H1 (cell line): ENCODE measurements around the gene PLD2. TPM values are rescaled to one million over a fixed set of nuclear protein-coding genes. Genes with fewer than 3 reads are reported as not detected.
A peak's percentile ranks its signal among the peaks of the same experiment; 100 is the strongest.

Experiments
- CTCF ChIA-PET: fragments of 300-600 bp; sonication (Branson Sonifier 250); formaldehyde crosslinking; loops from one replicate; lab custom pipeline; 2021; ENCODE audit not compliant: partially characterized antibody; lab: Charles Lee
- POLR2A ChIA-PET: fragments of 300-600 bp; sonication (Branson Sonifier 250); formaldehyde crosslinking; loops from one replicate; lab custom pipeline; 2021; ENCODE audit warnings: inconsistent platforms; ENCODE audit not compliant: partially characterized antibody; lab: Charles Lee
- DNase-seq, 2 experiments: peaks; one replicate each; pipeline versions ENCODE4 v3.0.0 to v3.0.0-alpha.2; 2010 to 2022; ENCODE audit warnings: low spot score in 2 of 2, low read depth in 1 of 2, mixed read lengths in 1 of 2
- FAIRE-seq: peaks from 2 replicates; lab custom pipeline; 2011; peaks lifted over from hg19 to GRCh38; lab: Jason Lieb, UNC
- H2AFZ ChIP-seq: 2 replicates; pipeline ENCODE4 v1.8.1; 2012; ENCODE audit warnings: low read length, inconsistent platforms
- H2AK5ac ChIP-seq: 2 replicates; pipeline ENCODE4 v1.6.1; 2013; ENCODE audit warnings: low read depth, low read length
- H2BK120ac ChIP-seq: replicated peaks from 2 replicates; pipeline ENCODE3; 2013; ENCODE audit warnings: low read depth, low read length, inconsistent platforms
- H2BK12ac ChIP-seq: 2 replicates; pipeline ENCODE4 v1.6.1; 2013; ENCODE audit warnings: low read depth, low read length
- H2BK15ac ChIP-seq: 2 replicates; pipeline ENCODE4 v1.6.1; 2013; ENCODE audit warnings: low read length
- H2BK20ac ChIP-seq: 2 replicates; pipeline ENCODE4 v1.6.1; 2013; ENCODE audit warnings: low read length
- H2BK5ac ChIP-seq: 2 replicates; pipeline ENCODE4 v1.6.1; 2013; ENCODE audit warnings: low read depth, low read length
- H3K14ac ChIP-seq: 2 replicates; pipeline ENCODE4 v1.6.1; 2013; ENCODE audit warnings: inconsistent platforms; ENCODE audit not compliant: insufficient read length
- H3K18ac ChIP-seq: 2 replicates; pipeline ENCODE4 v1.6.1; 2013; ENCODE audit warnings: low read length; ENCODE audit errors: extremely low read depth
- H3K23ac ChIP-seq: 2 replicates; pipeline ENCODE4 v1.6.1; 2013; ENCODE audit warnings: inconsistent platforms; ENCODE audit not compliant: insufficient read length
- H3K23me2 ChIP-seq: 2 replicates; pipeline ENCODE4 v1.6.1; 2013; ENCODE audit warnings: low read depth, low read length
- H3K27ac ChIP-seq: 2 replicates; pipeline ENCODE4 v1.6.1; 2011; ENCODE audit warnings: low read depth, low read length, inconsistent platforms
- H3K27me3 ChIP-seq, 4 experiments: replicated peaks in 1 of 4; 1 replicate in 1 of 4; 2 replicates in 3 of 4; pipeline versions ENCODE4 v1.6.1 to v1.8.1; 2011 to 2013; ENCODE audit warnings: low read length in 3 of 4, mild to moderate bottlenecking in 3 of 4, inconsistent platforms in 2 of 4, mixed read lengths in 2 of 4, moderate library complexity in 1 of 4; ENCODE audit not compliant: control insufficient read depth in 3 of 4, insufficient read depth in 3 of 4; ENCODE audit errors: extremely low read depth in 1 of 4
- H3K36me3 ChIP-seq, 4 experiments: 2 replicates each; pipeline versions ENCODE4 v1.6.1 to v1.8.1; 2011 to 2013; ENCODE audit warnings: mild to moderate bottlenecking in 4 of 4, low read length in 3 of 4, moderate library complexity in 2 of 4, control low read depth in 1 of 4, inconsistent platforms in 1 of 4; ENCODE audit not compliant: insufficient read depth in 4 of 4, control insufficient read depth in 2 of 4
- H3K4ac ChIP-seq: replicated peaks from 2 replicates; pipeline ENCODE3; 2013; ENCODE audit warnings: low read length, low read depth, mixed read lengths, inconsistent platforms; ENCODE audit not compliant: insufficient read length
- H3K4me1 ChIP-seq, 4 experiments: replicated peaks in 1 of 4; 1 replicate in 1 of 4; 2 replicates in 3 of 4; pipeline versions ENCODE4 v1.6.1 to v1.8.1; 2011 to 2013; ENCODE audit warnings: low read length in 3 of 4, inconsistent platforms in 2 of 4, mixed read lengths in 1 of 4; ENCODE audit not compliant: insufficient read depth in 4 of 4, control insufficient read depth in 3 of 4
- H3K4me2 ChIP-seq, 2 experiments: 2 replicates each; pipeline versions ENCODE4 v1.6.1 to v1.8.1; 2011 to 2013; ENCODE audit warnings: low read depth in 2 of 2, low read length in 2 of 2, control low read depth in 1 of 2, inconsistent platforms in 1 of 2, mild to moderate bottlenecking in 1 of 2; ENCODE audit not compliant: insufficient read depth in 1 of 2
- H3K4me3 ChIP-seq, 4 experiments: fragments of 200-600, 300-600 bp in 1 of 4; sonication (generic), shearing (Covaris generic), sonication (Bioruptor Twin) in 1 of 4; 2 replicates each; pipeline versions ENCODE4 v1.5.1 to v1.8.1; 2011 to 2016; ENCODE audit warnings: low read length in 4 of 4, low read depth in 3 of 4, control low read depth in 2 of 4, inconsistent platforms in 2 of 4, mild to moderate bottlenecking in 2 of 4, mixed read lengths in 1 of 4, moderate library complexity in 1 of 4; ENCODE audit not compliant: insufficient read depth in 2 of 4; ENCODE audit errors: extremely low read depth in 1 of 4
- H3K56ac ChIP-seq: replicated peaks from 2 replicates; pipeline ENCODE3; 2013; ENCODE audit warnings: low read depth, mild to moderate bottlenecking, mixed read lengths, low read length, inconsistent platforms; ENCODE audit not compliant: insufficient read length
- H3K79me1 ChIP-seq: 2 replicates; pipeline ENCODE4 v1.6.1; 2013; ENCODE audit warnings: low read depth, low read length, control low read depth
- H3K79me2 ChIP-seq, 2 experiments: 2 replicates each; pipeline versions ENCODE4 v1.6.1 to v1.8.1; 2012 to 2013; ENCODE audit warnings: low read length in 2 of 2, mild to moderate bottlenecking in 2 of 2, inconsistent platforms in 1 of 2; ENCODE audit not compliant: insufficient read depth in 2 of 2, control insufficient read depth in 1 of 2
- H3K9ac ChIP-seq, 4 experiments: replicated peaks in 1 of 4; 1 replicate in 1 of 4; 2 replicates in 3 of 4; pipeline versions ENCODE4 v1.6.1 to v1.8.1; 2011 to 2013; ENCODE audit warnings: low read depth in 3 of 4, low read length in 3 of 4, control low read depth in 2 of 4, mild to moderate bottlenecking in 2 of 4, moderate library complexity in 2 of 4, inconsistent platforms in 1 of 4; ENCODE audit errors: extremely low read depth in 1 of 4
- H3K9me3 ChIP-seq, 2 experiments: 2 replicates each; pipeline versions ENCODE4 v1.6.1 to v1.8.1; 2012 to 2013; ENCODE audit warnings: mild to moderate bottlenecking in 2 of 2, moderate library complexity in 2 of 2, control low read depth in 1 of 2, inconsistent platforms in 1 of 2, low read depth in 1 of 2, low read length in 1 of 2, mixed read lengths in 1 of 2; ENCODE audit not compliant: insufficient read depth in 2 of 2
- H4K20me1 ChIP-seq, 2 experiments: replicated peaks in 1 of 2; 2 replicates each; pipeline versions ENCODE3 to v1.8.1; 2011 to 2013; ENCODE audit warnings: inconsistent platforms in 2 of 2, low read length in 2 of 2, mild to moderate bottlenecking in 1 of 2; ENCODE audit not compliant: insufficient read depth in 2 of 2, control insufficient read depth in 1 of 2
- H4K5ac ChIP-seq: 2 replicates; pipeline ENCODE4 v1.6.1; 2013; ENCODE audit warnings: low read length, low read depth, mixed read lengths, inconsistent platforms; ENCODE audit not compliant: insufficient read length
- H4K8ac ChIP-seq: 2 replicates; pipeline ENCODE4 v1.8.0; 2013; ENCODE audit warnings: mild to moderate bottlenecking, moderate library complexity, low read length, inconsistent platforms; ENCODE audit not compliant: insufficient read depth; ENCODE audit errors: extremely low read depth
- H4K91ac ChIP-seq: replicated peaks from 2 replicates; pipeline ENCODE3; 2013; ENCODE audit warnings: low read length, mixed read lengths, inconsistent platforms; ENCODE audit not compliant: insufficient read length
- BCL11A ChIP-seq, 2 experiments: IDR thresholded peaks; one replicate each; pipeline ENCODE4 v1.6.1; 2011; ENCODE audit warnings: low read depth in 2 of 2, low read length in 2 of 2, mild to moderate bottlenecking in 2 of 2
- CBX5 ChIP-seq: fragments of 300-800, 300-1000 bp; sonication (generic); IDR thresholded peaks from 2 replicates; pipeline ENCODE4 v1.7.1; 2016; ENCODE audit warnings: antibody characterized with exemption, low read length, low read depth
- NRF1 ChIP-seq: IDR thresholded peaks from 2 replicates; pipeline ENCODE4 v1.6.1; 2011; ENCODE audit warnings: mild to moderate bottlenecking, low read depth, low read length, improper control_type of control experiment
- RBBP5 ChIP-seq: IDR thresholded peaks from 2 replicates; pipeline ENCODE4 v1.7.1; 2012; ENCODE audit warnings: low read depth, mild to moderate bottlenecking, inconsistent platforms, low read length, moderate library complexity, borderline replicate concordance
- RXRA ChIP-seq: IDR thresholded peaks from 2 replicates; pipeline ENCODE4 v1.6.1; 2011; ENCODE audit warnings: low read depth, mild to moderate bottlenecking, low read length, moderate library complexity; ENCODE audit not compliant: insufficient read depth
- SRF ChIP-seq: IDR thresholded peaks from 2 replicates; pipeline ENCODE4 v1.6.1; 2011; ENCODE audit warnings: mild to moderate bottlenecking, low read depth, low read length, moderate library complexity
- ZNF274 ChIP-seq: IDR thresholded peaks from 2 replicates; pipeline ENCODE4 v1.7.0; 2012; ENCODE audit warnings: low read length, borderline replicate concordance; ENCODE audit errors: extremely low read depth
- whole genome bisulfite sequencing, 2 experiments: shearing (Covaris generic) in 1 of 2; methylation state at CpG; one replicate each; pipeline versions ENCODE4 v1.1.6 to v1.1.7; 2013 to 2015; ENCODE audit warnings: low lambda C conversion rate in 2 of 2, mixed read lengths in 2 of 2, inconsistent platforms in 1 of 2, low coverage in 1 of 2, missing lambda C conversion rate in 1 of 2; ENCODE audit not compliant: insufficient replicate concordance in 2 of 2, insufficient coverage in 1 of 2, insufficient read length in 1 of 2; ENCODE audit errors: extremely low coverage in 1 of 2, missing lambda C conversion rate in 1 of 2; 5-methylcytosine and 5-hydroxymethylcytosine counted together
- polyA plus RNA-seq, 7 experiments: library from polyadenylated mRNA; depleted of rRNA in 3 of 7; stranded (reverse) in 5 of 7; unstranded in 2 of 7; fragments of >200 nt in 5 of 7; fragments of 200-250 nt in 2 of 7; gene quantifications; 1 replicate in 5 of 7; 2 replicates in 1 of 7; 4 replicates in 1 of 7; pipeline versions ENCODE4 v1.2.1 to v1.2.3, GENCODE V29; 2011 to 2013; ENCODE audit warnings: missing spikeins in 2 of 7, mixed read lengths in 2 of 7
- total RNA-seq: library from RNA; stranded (reverse); fragmentation: NEBNext Ultra II Directional; extraction: Animal tissue kit (Norgen Biotek cat#: 25700); gene quantifications from 2 replicates; pipeline ENCODE4 v1.2.1, GENCODE V29; 2021
- TF ChIP-seq, protein P1 (sequence below): IDR thresholded peaks from 2 replicates; pipeline ENCODE4 v1.6.1; 2011; ENCODE audit warnings: low read length, improper control_type of control experiment
- TF ChIP-seq, protein P2 (sequence below): IDR thresholded peaks from 2 replicates; pipeline ENCODE4 v1.6.1; 2012; ENCODE audit warnings: inconsistent platforms

The PLD2 gene
- total and polyA plus RNA-seq, 2 of the 8 experiments (the other 6 are each of a cell fraction or from before 2014, with no cell fraction given) = 44.3 to 48.4 TPM

DNA sequence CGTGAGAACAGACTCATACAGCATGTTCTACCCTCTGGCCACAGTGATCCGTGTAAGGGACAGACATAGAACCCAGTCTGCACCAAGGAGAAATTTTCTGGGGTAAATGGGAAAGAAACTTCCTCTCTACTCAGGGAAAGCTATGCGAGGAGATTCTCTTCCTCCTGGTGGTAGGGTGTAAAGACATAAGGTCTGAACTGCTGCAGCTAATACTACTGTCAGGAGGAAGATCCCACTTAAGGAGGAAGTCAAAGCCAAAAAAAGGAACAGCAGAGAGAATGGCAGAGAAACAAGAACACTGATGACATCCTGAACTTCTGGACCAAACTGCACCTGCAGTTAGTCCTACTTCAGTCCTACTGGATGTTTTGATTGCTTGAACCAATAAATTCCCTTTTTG is 42.4 kb upstream of the PLD2 start:
- no peak overlapping the region for H2BK15ac ChIP-seq
- no peaks in the 10 kb centered on the region for H3K4me1 ChIP-seq
- no peak overlapping the region for H4K91ac ChIP-seq
- no peak overlapping the region for H3K4me3 ChIP-seq
- H3K4ac ChIP-seq = no peak overlapping the region
- H3K4me2 ChIP-seq = no peak overlapping the region
- H3K56ac ChIP-seq = no peak overlapping the region
- TF ChIP-seq, protein P1, sequence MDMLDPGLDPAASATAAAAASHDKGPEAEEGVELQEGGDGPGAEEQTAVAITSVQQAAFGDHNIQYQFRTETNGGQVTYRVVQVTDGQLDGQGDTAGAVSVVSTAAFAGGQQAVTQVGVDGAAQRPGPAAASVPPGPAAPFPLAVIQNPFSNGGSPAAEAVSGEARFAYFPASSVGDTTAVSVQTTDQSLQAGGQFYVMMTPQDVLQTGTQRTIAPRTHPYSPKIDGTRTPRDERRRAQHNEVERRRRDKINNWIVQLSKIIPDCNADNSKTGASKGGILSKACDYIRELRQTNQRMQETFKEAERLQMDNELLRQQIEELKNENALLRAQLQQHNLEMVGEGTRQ = no peak
- TF ChIP-seq SRF (no peak), RXRA (no peak), CBX5 (no peak), BCL11A (IDR thresholded peaks at IDR 0.05; ENCODE audit: low read depth in 2 of 2, low read length in 2 of 2) (no peak), ZNF274 (no peak), NRF1 (no peak), RBBP5 (no peak)
- TF ChIP-seq, protein P2, sequence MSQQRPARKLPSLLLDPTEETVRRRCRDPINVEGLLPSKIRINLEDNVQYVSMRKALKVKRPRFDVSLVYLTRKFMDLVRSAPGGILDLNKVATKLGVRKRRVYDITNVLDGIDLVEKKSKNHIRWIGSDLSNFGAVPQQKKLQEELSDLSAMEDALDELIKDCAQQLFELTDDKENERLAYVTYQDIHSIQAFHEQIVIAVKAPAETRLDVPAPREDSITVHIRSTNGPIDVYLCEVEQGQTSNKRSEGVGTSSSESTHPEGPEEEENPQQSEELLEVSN = no peak
- TF ChIP-seq, all 59 proteins: peak for 0
- no peak overlapping the region for H4K8ac ChIP-seq
- no peak overlapping the region for H2BK20ac ChIP-seq
- H3K27me3 ChIP-seq = no peaks in the 10 kb centered on the region
- no peaks in the 10 kb centered on the region for H3K79me1 ChIP-seq
- H2AK5ac ChIP-seq = no peak overlapping the region
- H3K79me2 ChIP-seq = no peaks in the 10 kb centered on the region
- H2BK5ac ChIP-seq = no peak overlapping the region
- ChIA-PET CTCF (interaction anchor here (1.4 to 1.6 kb wide), 2 partner anchors 19 to 73 kb away, joined by 4 to 6 read pairs; no protein-coding TSS in a partner anchor), POLR2A (no interaction called here)
- no peaks in the 10 kb centered on the region for H3K23me2 ChIP-seq
- no peaks in the 10 kb centered on the region for H3K36me3 ChIP-seq
- H3K27ac ChIP-seq = no peak overlapping the region
- H3K9me3 ChIP-seq = no peaks in the 10 kb centered on the region
- peak overlapping the region; percentile 58; the same call in 1 of the 2 replicates for H2AFZ ChIP-seq
- H4K20me1 ChIP-seq = no peaks in the 10 kb centered on the region
- no peak for DNase-seq
- H3K9ac ChIP-seq = no peak overlapping the region
- no peak overlapping the region for H2BK120ac ChIP-seq
- FAIRE-seq = no peak
- no peak overlapping the region for H3K23ac ChIP-seq
- H3K14ac ChIP-seq = no peak overlapping the region
- WGBS, 2 experiments = 91% methylated on average over 3 of the region's 3 CpGs; no CpG with 5 or more reads in 1 of the 2 experiments
- no peak overlapping the region for H4K5ac ChIP-seq
- H2BK12ac ChIP-seq = no peak overlapping the region
- no peak overlapping the region for H3K18ac ChIP-seq
